HEK293 (cell line): ENCODE results near the gene CRACR2A.
A peak's percentile ranks its signal among the peaks of the same experiment; 100 is the strongest.

Experiments used
- CTCF ChIA-PET: fragments of 350-600 bp; formaldehyde crosslinking; extraction: SDS; loops from one replicate; lab custom pipeline; 2021; ENCODE audit warnings: antibody characterized with exemption; lab: Yijun Ruan, JAX
- POLR2A ChIA-PET: fragments of 300-600 bp; formaldehyde crosslinking; extraction: SDS; loops from one replicate; lab custom pipeline; 2020; ENCODE audit warnings: antibody characterized with exemption, inconsistent platforms; lab: Yijun Ruan, JAX
- H3K27ac ChIP-seq: fragments of 200-500 bp; sonication (Bioruptor generic); 2 replicates; pipeline ENCODE4 v1.5.1; 2014; ENCODE audit warnings: low read depth, low read length, control low read depth, inconsistent platforms; ENCODE audit errors: extremely low read depth
- H3K36me3 ChIP-seq, 2 experiments: fragments of 200-500 bp in 1 of 2; sonication (Bioruptor generic) in 1 of 2; 1 replicate in 1 of 2; 2 replicates in 1 of 2; pipeline ENCODE4 v1.5.1; 2014 to 2017; ENCODE audit warnings: inconsistent platforms in 2 of 2, low read length in 2 of 2; ENCODE audit not compliant: control insufficient read depth in 2 of 2, insufficient read depth in 1 of 2
- H3K4me1 ChIP-seq: fragments of 200-500 bp; sonication (Bioruptor generic); 2 replicates; pipeline ENCODE4 v1.5.1; 2014; ENCODE audit warnings: mild to moderate bottlenecking, low read length, inconsistent platforms; ENCODE audit not compliant: control insufficient read depth, insufficient read depth
- H3K4me3 ChIP-seq: 2 replicates; pipeline ENCODE4 v1.5.1; 2011; ENCODE audit warnings: low read depth, mild to moderate bottlenecking, control low read depth, low read length, moderate library complexity
- H3K9me3 ChIP-seq: fragments of 200-500 bp; sonication (Bioruptor generic); 2 replicates; pipeline ENCODE4 v1.5.1; 2014; ENCODE audit warnings: low read depth, low read length, inconsistent platforms; ENCODE audit not compliant: control insufficient read depth, insufficient read depth
- FEZF1 ChIP-seq: fragments of 450-650 bp; formaldehyde crosslinking; IDR thresholded peaks from 2 replicates; pipeline ENCODE4 v1.5.1; 2016; ENCODE audit warnings: missing biosample characterization, missing genetic modification characterization
- HOXA7 ChIP-seq: sonication (generic); formaldehyde crosslinking; IDR thresholded peaks from 2 replicates; pipeline ENCODE4 v1.8.1; 2022; ENCODE audit warnings: missing genetic modification reagents, borderline replicate concordance
- KLF10 ChIP-seq: fragments of 450-650 bp; IDR thresholded peaks from 2 replicates; pipeline ENCODE4 v1.5.1; 2018; ENCODE audit warnings: missing biosample characterization, mild to moderate bottlenecking, missing genetic modification characterization
- SALL2 ChIP-seq: fragments of 450-650 bp; formaldehyde crosslinking; IDR thresholded peaks from 2 replicates; pipeline ENCODE4 v1.5.0; 2017; ENCODE audit warnings: missing biosample characterization, mild to moderate bottlenecking, missing genetic modification characterization, borderline replicate concordance
- SCRT1 ChIP-seq: fragments of 450-650 bp; formaldehyde crosslinking; IDR thresholded peaks from 2 replicates; pipeline ENCODE4 v1.5.1; 2016; ENCODE audit warnings: missing biosample characterization, missing genetic modification characterization, borderline replicate concordance
- SCRT2 ChIP-seq: fragments of 450-650 bp; formaldehyde crosslinking; IDR thresholded peaks from 2 replicates; pipeline ENCODE4 v1.5.1; 2016; ENCODE audit warnings: missing biosample characterization, missing genetic modification characterization
- SP2 ChIP-seq: fragments of 450-650 bp; formaldehyde crosslinking; IDR thresholded peaks from 2 replicates; pipeline ENCODE4 v1.5.1; 2016; ENCODE audit warnings: missing biosample characterization, missing genetic modification characterization
- WT1 ChIP-seq: fragments of 450-650 bp; formaldehyde crosslinking; IDR thresholded peaks from 2 replicates; pipeline ENCODE4 v1.5.1; 2016; ENCODE audit warnings: missing biosample characterization, missing genetic modification characterization
- ZBTB17 ChIP-seq: fragments of 450-650 bp; formaldehyde crosslinking; IDR thresholded peaks from 2 replicates; pipeline ENCODE4 v1.5.1; 2016; ENCODE audit warnings: missing biosample characterization, missing genetic modification characterization
- ZIC2 ChIP-seq: fragments of 450-650 bp; formaldehyde crosslinking; IDR thresholded peaks from 2 replicates; pipeline ENCODE4 v1.5.1; 2016; ENCODE audit warnings: missing biosample characterization, missing genetic modification characterization
- ZNF184 ChIP-seq: fragments of 450-650 bp; IDR thresholded peaks from 2 replicates; pipeline ENCODE4 v1.5.1; 2018; ENCODE audit warnings: missing biosample characterization, mild to moderate bottlenecking, missing genetic modification characterization
- ZNF521 ChIP-seq: fragments of 450-650 bp; formaldehyde crosslinking; IDR thresholded peaks from 2 replicates; pipeline ENCODE4 v1.5.1; 2017; ENCODE audit warnings: missing biosample characterization, mild to moderate bottlenecking, missing genetic modification characterization
- ZNF571 ChIP-seq: fragments of 450-650 bp; formaldehyde crosslinking; IDR thresholded peaks from 2 replicates; pipeline ENCODE4 v1.5.0; 2017; ENCODE audit warnings: missing biosample characterization, missing genetic modification characterization
- ZNF585B ChIP-seq: fragments of 450-650 bp; formaldehyde crosslinking; IDR thresholded peaks from 2 replicates; pipeline ENCODE4 v1.5.1; 2016; ENCODE audit warnings: missing biosample characterization, missing genetic modification characterization
- ZNF792 ChIP-seq: fragments of 450-650 bp; formaldehyde crosslinking; IDR thresholded peaks from 2 replicates; pipeline ENCODE4 v1.5.1; 2016; ENCODE audit warnings: missing biosample characterization, missing genetic modification characterization
- TF ChIP-seq, protein P1 (sequence below): fragments of 450-650 bp; formaldehyde crosslinking; IDR thresholded peaks from 2 replicates; pipeline ENCODE4; 2016; ENCODE audit warnings: missing biosample characterization, missing genetic modification characterization
- TF ChIP-seq, protein P2 (sequence below): fragments of 450-650 bp; IDR thresholded peaks from 2 replicates; pipeline ENCODE4 v1.5.1; 2018; ENCODE audit warnings: missing biosample characterization, mild to moderate bottlenecking, missing genetic modification characterization
- TF ChIP-seq, protein P3 (sequence below): fragments of 450-650 bp; formaldehyde crosslinking; IDR thresholded peaks from 2 replicates; pipeline ENCODE4 v1.5.1; 2017; ENCODE audit warnings: missing biosample characterization, missing genetic modification characterization
- TF ChIP-seq, protein P4 (sequence below): fragments of 450-650 bp; formaldehyde crosslinking; IDR thresholded peaks from 2 replicates; pipeline ENCODE4 v1.5.1; 2016; ENCODE audit warnings: missing biosample characterization, missing genetic modification characterization, low read depth

CRACR2A gene

DNA sequence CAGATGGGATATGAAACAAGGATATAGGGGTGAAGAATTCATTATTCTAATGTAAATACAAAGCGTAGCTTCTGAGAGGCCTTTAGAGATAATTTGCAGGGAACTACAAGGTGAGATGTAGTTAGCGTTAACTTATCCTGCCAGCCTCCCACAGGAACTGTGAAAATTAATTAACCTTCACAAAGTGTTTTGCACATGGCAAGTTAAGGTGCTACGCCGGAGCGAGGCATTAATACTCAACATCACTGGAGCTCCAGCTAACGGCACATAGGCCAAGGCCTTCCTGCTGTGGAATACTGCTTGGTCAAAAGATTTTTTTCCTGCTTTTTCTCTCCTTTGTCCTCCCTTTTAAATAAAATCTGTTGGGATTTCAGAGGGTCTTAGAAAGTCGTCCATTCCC, 86.5 kb downstream of the CRACR2A start:
- CTCF ChIA-PET = interaction anchor here (0.8 to 1.1 kb wide), 5 partner anchors 8 to 366 kb away, joined by 3 to 8 read pairs (median 4); no protein-coding TSS in a partner anchor
- Histone ChIP-seq H3K36me3 (no peaks in the 10 kb centered on the region), H3K27ac (no peak overlapping the region), H3K4me1 (no peaks in the 10 kb centered on the region), H3K4me3 (no peak overlapping the region)
- TF ChIP-seq ZNF521 (no peak), ZNF571 (tag by site-specific recombination) (no peak), SP2 (tag by site-specific recombination) (no peak), ZNF792 (tag by site-specific recombination) (no peak), WT1 (tag by site-specific recombination) (no peak), ZNF184 (tag by site-specific recombination) (no peak)
- TF ChIP-seq, protein P1, sequence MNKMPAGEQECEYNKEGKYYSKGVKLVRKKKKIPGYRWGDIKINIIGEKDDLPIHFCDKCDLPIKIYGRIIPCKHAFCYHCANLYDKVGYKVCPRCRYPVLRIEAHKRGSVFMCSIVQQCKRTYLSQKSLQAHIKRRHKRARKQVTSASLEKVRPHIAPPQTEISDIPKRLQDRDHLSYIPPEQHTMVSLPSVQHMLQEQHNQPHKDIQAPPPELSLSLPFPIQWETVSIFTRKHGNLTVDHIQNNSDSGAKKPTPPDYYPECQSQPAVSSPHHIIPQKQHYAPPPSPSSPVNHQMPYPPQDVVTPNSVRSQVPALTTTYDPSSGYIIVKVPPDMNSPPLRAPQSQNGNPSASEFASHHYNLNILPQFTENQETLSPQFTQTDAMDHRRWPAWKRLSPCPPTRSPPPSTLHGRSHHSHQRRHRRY (tag by site-specific recombination) = no peak
- TF ChIP-seq, all 188 proteins: peak for 0
- no peaks in the 10 kb centered on the region for H3K9me3 ChIP-seq
- POLR2A ChIA-PET = no interaction called here

DNA sequence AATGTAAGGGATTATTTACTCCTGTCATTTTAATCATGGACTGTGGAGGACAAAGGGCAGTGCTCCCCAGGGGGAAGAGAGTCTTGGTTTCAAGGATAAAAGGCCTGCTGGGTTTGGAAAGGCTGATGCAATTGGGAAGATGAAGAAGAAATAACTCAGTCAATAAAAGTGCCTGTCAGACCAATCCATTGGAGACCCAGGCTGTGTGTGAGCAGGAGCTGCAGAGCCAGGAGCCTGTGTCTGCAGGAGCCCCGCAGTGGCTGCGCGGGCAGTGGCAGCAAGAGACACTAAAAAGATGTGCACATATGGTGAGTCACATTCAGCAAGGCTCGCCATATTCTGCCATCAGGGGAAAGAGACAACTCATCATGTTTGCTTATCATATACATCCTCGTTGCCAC, 90.4 kb downstream of the CRACR2A start:
- POLR2A ChIA-PET = no interaction called here
- CTCF ChIA-PET = interaction anchor here (0.6 to 0.8 kb wide), 2 partner anchors 58 to 533 kb away, joined by 3 to 5 read pairs; no protein-coding TSS in a partner anchor

DNA sequence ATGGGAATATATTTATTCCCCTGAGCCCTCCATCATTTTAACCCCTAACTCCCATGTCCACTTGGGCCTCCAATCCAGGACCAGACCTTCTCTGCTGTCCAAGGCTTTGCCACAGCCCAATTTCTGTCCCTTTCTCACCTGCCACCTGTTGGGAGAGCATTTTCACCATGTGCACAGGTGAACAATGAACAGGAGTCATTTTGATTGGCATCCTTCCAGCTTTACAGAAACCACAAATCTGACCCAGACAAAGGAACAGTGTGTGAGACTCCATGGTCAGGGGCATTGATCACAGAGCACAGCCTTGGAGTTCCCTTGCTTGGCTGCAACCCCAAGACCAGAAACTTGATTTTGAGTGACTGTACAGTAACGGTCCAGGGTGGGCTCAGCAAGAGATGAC, 91.9 kb downstream of the CRACR2A start:
- POLR2A ChIA-PET = no interaction called here
- H3K36me3 ChIP-seq = no peaks in the 10 kb centered on the region
- no peak overlapping the region for H3K27ac ChIP-seq
- H3K4me1 ChIP-seq = no peaks in the 10 kb centered on the region
- TF ChIP-seq SCRT2 (tag by site-specific recombination) = peak; percentile 83
- TF ChIP-seq KLF10 (tag by site-specific recombination) = no peak
- no peak for TF ChIP-seq SALL2 (tag by site-specific recombination)
- 0 out of 2 replicates have a peak, but pooled peaks have one; percentile 24 for TF ChIP-seq SCRT1
- no peaks in the 10 kb centered on the region for H3K9me3 ChIP-seq
- no peak overlapping the region for H3K4me3 ChIP-seq
- CTCF ChIA-PET = interaction anchor here (0.6 to 0.9 kb wide), 2 partner anchors 143 to 361 kb away, joined by 3 read pairs; no protein-coding TSS in a partner anchor

More for the DNA sequence above, 90.4 kb downstream of the CRACR2A start:
- Histone ChIP-seq H3K4me1 (no peaks in the 10 kb centered on the region), H3K4me3 (no peak overlapping the region), H3K9me3 (no peaks in the 10 kb centered on the region), H3K27ac (no peak overlapping the region)
- TF ChIP-seq ZBTB17 (peak; percentile 63; the same call in 1 of the 2 replicates), FEZF1 (tag by site-specific recombination) (peak; percentile 36; the same call in 1 of the 2 replicates), ZIC2 (tag by site-specific recombination) (peak; percentile 85), ZNF585B (tag by site-specific recombination) (no peak), HOXA7 (CRISPR knock-in tag) (no peak)
- TF ChIP-seq, protein P2, sequence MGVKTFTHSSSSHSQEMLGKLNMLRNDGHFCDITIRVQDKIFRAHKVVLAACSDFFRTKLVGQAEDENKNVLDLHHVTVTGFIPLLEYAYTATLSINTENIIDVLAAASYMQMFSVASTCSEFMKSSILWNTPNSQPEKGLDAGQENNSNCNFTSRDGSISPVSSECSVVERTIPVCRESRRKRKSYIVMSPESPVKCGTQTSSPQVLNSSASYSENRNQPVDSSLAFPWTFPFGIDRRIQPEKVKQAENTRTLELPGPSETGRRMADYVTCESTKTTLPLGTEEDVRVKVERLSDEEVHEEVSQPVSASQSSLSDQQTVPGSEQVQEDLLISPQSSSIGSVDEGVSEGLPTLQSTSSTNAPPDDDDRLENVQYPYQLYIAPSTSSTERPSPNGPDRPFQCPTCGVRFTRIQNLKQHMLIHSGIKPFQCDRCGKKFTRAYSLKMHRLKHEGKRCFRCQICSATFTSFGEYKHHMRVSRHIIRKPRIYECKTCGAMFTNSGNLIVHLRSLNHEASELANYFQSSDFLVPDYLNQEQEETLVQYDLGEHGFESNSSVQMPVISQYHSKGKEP (tag by site-specific recombination) = peak; percentile 82
- TF ChIP-seq, protein P3, sequence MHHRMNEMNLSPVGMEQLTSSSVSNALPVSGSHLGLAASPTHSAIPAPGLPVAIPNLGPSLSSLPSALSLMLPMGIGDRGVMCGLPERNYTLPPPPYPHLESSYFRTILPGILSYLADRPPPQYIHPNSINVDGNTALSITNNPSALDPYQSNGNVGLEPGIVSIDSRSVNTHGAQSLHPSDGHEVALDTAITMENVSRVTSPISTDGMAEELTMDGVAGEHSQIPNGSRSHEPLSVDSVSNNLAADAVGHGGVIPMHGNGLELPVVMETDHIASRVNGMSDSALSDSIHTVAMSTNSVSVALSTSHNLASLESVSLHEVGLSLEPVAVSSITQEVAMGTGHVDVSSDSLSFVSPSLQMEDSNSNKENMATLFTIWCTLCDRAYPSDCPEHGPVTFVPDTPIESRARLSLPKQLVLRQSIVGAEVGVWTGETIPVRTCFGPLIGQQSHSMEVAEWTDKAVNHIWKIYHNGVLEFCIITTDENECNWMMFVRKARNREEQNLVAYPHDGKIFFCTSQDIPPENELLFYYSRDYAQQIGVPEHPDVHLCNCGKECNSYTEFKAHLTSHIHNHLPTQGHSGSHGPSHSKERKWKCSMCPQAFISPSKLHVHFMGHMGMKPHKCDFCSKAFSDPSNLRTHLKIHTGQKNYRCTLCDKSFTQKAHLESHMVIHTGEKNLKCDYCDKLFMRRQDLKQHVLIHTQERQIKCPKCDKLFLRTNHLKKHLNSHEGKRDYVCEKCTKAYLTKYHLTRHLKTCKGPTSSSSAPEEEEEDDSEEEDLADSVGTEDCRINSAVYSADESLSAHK (tag by site-specific recombination) = peak; percentile 53; the same call in 1 of the 2 replicates
- TF ChIP-seq, protein P4, sequence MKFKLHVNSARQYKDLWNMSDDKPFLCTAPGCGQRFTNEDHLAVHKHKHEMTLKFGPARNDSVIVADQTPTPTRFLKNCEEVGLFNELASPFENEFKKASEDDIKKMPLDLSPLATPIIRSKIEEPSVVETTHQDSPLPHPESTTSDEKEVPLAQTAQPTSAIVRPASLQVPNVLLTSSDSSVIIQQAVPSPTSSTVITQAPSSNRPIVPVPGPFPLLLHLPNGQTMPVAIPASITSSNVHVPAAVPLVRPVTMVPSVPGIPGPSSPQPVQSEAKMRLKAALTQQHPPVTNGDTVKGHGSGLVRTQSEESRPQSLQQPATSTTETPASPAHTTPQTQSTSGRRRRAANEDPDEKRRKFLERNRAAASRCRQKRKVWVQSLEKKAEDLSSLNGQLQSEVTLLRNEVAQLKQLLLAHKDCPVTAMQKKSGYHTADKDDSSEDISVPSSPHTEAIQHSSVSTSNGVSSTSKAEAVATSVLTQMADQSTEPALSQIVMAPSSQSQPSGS (tag by site-specific recombination) = 0 out of 2 replicates have a peak, but pooled peaks have one; percentile 2
- TF ChIP-seq, all 188 proteins: peak for 6
- H3K36me3 ChIP-seq = no peaks in the 10 kb centered on the region
